T-cell (primary cell): ENCODE measurements around the gene OCA2. TPM values are rescaled to one million over a fixed set of nuclear protein-coding genes. Genes with fewer than 3 reads are reported as not detected.

ENCODE experiments used
- ATAC-seq, 4 experiments: fragments of 200-7000 bp in 3 of 4; fragments of 150-1000 bp in 1 of 4; cut with Tn5 transposase; replicated peaks in 1 of 4; 1 replicate in 3 of 4; 2 replicates in 1 of 4; pipeline ENCODE4 v1.10.0; 2021; ENCODE audit warnings: moderate library complexity in 3 of 4, mild to moderate bottlenecking in 2 of 4, moderate number of reproducible peaks in 1 of 4
- CTCF ChIA-PET, 2 donors: fragments of 300-600 bp; sonication (Branson Sonifier 250); formaldehyde crosslinking; loops; one replicate each; lab custom pipeline; 2022; ENCODE audit warnings: antibody characterized with exemption in 2 of 2; lab: Charles Lee
- POLR2A ChIA-PET, 2 donors: fragments of 300-600 bp; sonication (Branson Sonifier 250); formaldehyde crosslinking; loops; one replicate each; lab custom pipeline; 2022; ENCODE audit warnings: antibody characterized with exemption in 2 of 2; lab: Charles Lee
- DNase-seq, 35 experiments: peaks; one replicate each; pipeline versions ENCODE4 v3.0.0 to v3.0.0-alpha.2; 2013 to 2023
- H3K27ac ChIP-seq: one replicate; pipeline ENCODE4 v1.5.1; 2013; ENCODE audit warnings: low read length
- H3K27me3 ChIP-seq, 2 experiments: replicated peaks in 1 of 2; 1 replicate in 1 of 2; 2 replicates in 1 of 2; pipeline versions ENCODE4 v1.6.1 to v1.7.0; 2013; ENCODE audit warnings: low read length in 1 of 2, mixed read lengths in 1 of 2; ENCODE audit not compliant: control insufficient read depth in 2 of 2, insufficient read depth in 2 of 2; ENCODE audit errors: extremely low read depth in 1 of 2
- H3K36me3 ChIP-seq, 2 donors: 1 replicate in 1 of 2; 2 replicates in 1 of 2; pipeline versions ENCODE4 v1.6.1 to v1.7.0; 2013; ENCODE audit warnings: low read length in 1 of 2; ENCODE audit not compliant: control insufficient read depth in 2 of 2, insufficient read depth in 1 of 2; ENCODE audit errors: extremely low read depth in 1 of 2
- H3K4me1 ChIP-seq, 2 experiments: 1 replicate in 1 of 2; 2 replicates in 1 of 2; pipeline versions ENCODE4 v1.6.1 to v1.7.0; 2013; ENCODE audit warnings: low read length in 2 of 2, mixed read lengths in 1 of 2; ENCODE audit not compliant: insufficient read depth in 2 of 2, control insufficient read depth in 1 of 2; ENCODE audit errors: extremely low read depth in 1 of 2
- H3K4me3 ChIP-seq, 2 donors: 1 replicate in 1 of 2; 2 replicates in 1 of 2; pipeline versions ENCODE4 v1.5.1 to v1.7.0; 2013; ENCODE audit warnings: mild to moderate bottlenecking in 2 of 2, low read length in 1 of 2, moderate library complexity in 1 of 2; ENCODE audit not compliant: control insufficient read depth in 1 of 2; ENCODE audit errors: extremely low read depth in 1 of 2
- H3K9me3 ChIP-seq: 2 replicates; pipeline ENCODE4 v1.7.0; 2013
- H3K27ac Mint-ChIP-seq, 2 donors: one replicate each; pipeline ENCODE4 v1.8.0; 2020 to 2021; ENCODE audit warnings: mild to moderate bottlenecking in 2 of 2, mixed read lengths in 2 of 2
- H3K27me3 Mint-ChIP-seq, 2 donors: one replicate each; pipeline ENCODE4 v1.8.0; 2021 to 2022; ENCODE audit warnings: mixed read lengths in 2 of 2
- H3K36me3 Mint-ChIP-seq: one replicate; pipeline ENCODE4 v1.8.0; 2021; ENCODE audit warnings: mixed read lengths
- H3K4me1 Mint-ChIP-seq, 3 donors: one replicate each; pipeline ENCODE4 v1.8.0; 2020 to 2022; ENCODE audit warnings: mixed read lengths in 3 of 3, mild to moderate bottlenecking in 1 of 3
- H3K4me3 Mint-ChIP-seq, 3 donors: one replicate each; pipeline ENCODE4 v1.8.0; 2020 to 2022; ENCODE audit warnings: mild to moderate bottlenecking in 3 of 3, mixed read lengths in 3 of 3, moderate library complexity in 3 of 3
- H3K9me3 Mint-ChIP-seq, 3 donors: one replicate each; pipeline ENCODE4 v1.8.0; 2020 to 2022; ENCODE audit warnings: mixed read lengths in 3 of 3
- WGBS: methylation state at CpG from one replicate; pipeline ENCODE4 v1.1.5; 2013; ENCODE audit warnings: missing lambda C conversion rate; ENCODE audit not compliant: insufficient coverage; 5-methylcytosine and 5-hydroxymethylcytosine counted together
- total RNA-seq, 35 experiments: library from RNA in 6 of 35; stranded (reverse) in 6 of 35; fragments of 120-200 nt in 1 of 35; gene quantifications; one replicate each; pipeline versions ENCODE4 v1.2.1 to v1.2.4 and lab custom pipeline; 2013 to 2026

The OCA2 gene
- total RNA-seq, 5 donors from 2014 or later (not counting 1 experiment from before 2014, with no cell fraction given), result 0.19 to 0.67 TPM; not detected in 3

DNA sequence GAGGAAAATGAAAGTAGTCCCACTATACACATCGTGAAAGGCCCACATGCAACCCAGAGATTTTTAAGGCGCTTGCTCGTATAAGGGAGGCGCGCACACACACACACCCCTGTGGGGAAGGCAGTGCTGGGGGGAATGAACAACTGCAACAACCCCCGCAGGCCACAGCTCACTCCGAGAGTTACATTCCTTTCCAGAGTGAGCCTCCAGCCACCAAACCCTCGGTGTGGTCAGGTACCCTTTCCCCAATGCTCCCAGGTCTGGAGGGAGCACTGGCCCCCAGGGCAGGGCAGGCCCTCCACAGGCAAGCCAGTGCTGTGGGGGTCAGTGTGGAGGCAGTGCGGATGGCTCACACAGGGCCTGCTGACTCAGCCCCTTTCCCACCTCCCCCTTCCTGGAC, 115.6 kb downstream of the OCA2 start:
- H3K4me1 ChIP-seq, result no peaks in the 10 kb centered on the region
- H3K36me3 Mint-ChIP-seq, result no peaks in the 10 kb centered on the region

GRCh38 chr15:27977696-27978095, 121.4 kb downstream of the OCA2 start:
- DNase-seq (no peak), ATAC-seq (no peak)
- ChIA-PET POLR2A (no interaction called here), CTCF (no interaction called here)
- Mint-ChIP-seq H3K27me3 (peaks cover 0 to 2% of the 10 kb centered on the region in 2 donors), H3K4me1 (no peaks in the 10 kb centered on the region), H3K9me3 (peaks cover 0 to 6% (median 0%) of the 10 kb centered on the region in 3 donors), H3K27ac (no peak overlapping the region), H3K4me3 (no peak overlapping the region), H3K36me3 (no peaks in the 10 kb centered on the region)
- no peaks in the 10 kb centered on the region for H3K9me3 ChIP-seq
- no peak overlapping the region for H3K27ac ChIP-seq
- peaks cover 0 to 2% of the 10 kb centered on the region in 2 experiments for H3K27me3 ChIP-seq
- WGBS, result 80% methylated on average over 1 of the region's 4 CpGs
- H3K36me3 ChIP-seq, result no peaks in the 10 kb centered on the region
- H3K4me1 ChIP-seq, result no peaks in the 10 kb centered on the region
- H3K4me3 ChIP-seq, result no peak overlapping the region

More for the DNA sequence above, 115.6 kb downstream of the OCA2 start:
- 100% methylated on average over 2 of the region's 9 CpGs for WGBS
- Histone ChIP-seq H3K36me3 (no peaks in the 10 kb centered on the region), H3K4me3 (no peak overlapping the region), H3K27me3 (peaks cover 0 to 14% of the 10 kb centered on the region in 2 experiments), H3K9me3 (no peaks in the 10 kb centered on the region), H3K27ac (no peak overlapping the region)
- DNase-seq (no peak), ATAC-seq (no peak)
- H3K4me3 Mint-ChIP-seq, result no peak overlapping the region
- H3K27ac Mint-ChIP-seq, result no peak overlapping the region
- peaks cover 0 to 5% of the 10 kb centered on the region in 2 donors for H3K27me3 Mint-ChIP-seq
- POLR2A ChIA-PET, result no interaction called here
- no peaks in the 10 kb centered on the region for H3K9me3 Mint-ChIP-seq
- no peaks in the 10 kb centered on the region for H3K4me1 Mint-ChIP-seq
- CTCF ChIA-PET, result no interaction called here

DNA sequence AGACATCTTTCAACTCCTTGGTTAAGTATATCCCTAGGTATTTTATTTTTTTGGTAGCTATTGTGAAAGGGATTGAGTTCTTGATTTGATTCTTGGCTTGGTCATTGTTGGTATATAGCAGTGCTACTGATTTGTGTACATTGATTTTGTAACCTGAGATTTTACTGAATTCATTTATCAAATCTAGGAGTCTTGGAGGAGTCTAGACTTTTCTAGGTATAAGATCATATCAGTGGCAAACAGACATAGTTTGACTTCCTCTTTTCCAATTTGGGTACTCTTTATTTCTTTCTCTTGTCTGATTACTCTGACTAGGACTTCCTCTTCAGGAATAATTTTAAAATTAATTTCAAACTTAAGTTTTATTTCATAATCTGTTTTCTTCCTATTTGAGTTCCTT, 125.2 kb downstream of the OCA2 start:
- ATAC-seq (no peak), DNase-seq (no peak)
- Histone ChIP-seq H3K4me3 (no peak overlapping the region), H3K27me3 (no peaks in the 10 kb centered on the region), H3K27ac (no peak overlapping the region), H3K36me3 (no peaks in the 10 kb centered on the region), H3K9me3 (no peaks in the 10 kb centered on the region), H3K4me1 (no peaks in the 10 kb centered on the region)
- no peaks in the 10 kb centered on the region for H3K4me1 Mint-ChIP-seq
- H3K27ac Mint-ChIP-seq, result no peak overlapping the region
- H3K27me3 Mint-ChIP-seq, result no peaks in the 10 kb centered on the region
- no peak overlapping the region for H3K4me3 Mint-ChIP-seq
- CTCF ChIA-PET, result no interaction called here
- H3K36me3 Mint-ChIP-seq, result no peaks in the 10 kb centered on the region
- peaks cover 0 to 20% (median 6%) of the 10 kb centered on the region in 3 donors for H3K9me3 Mint-ChIP-seq
- POLR2A ChIA-PET, result no interaction called here

DNA sequence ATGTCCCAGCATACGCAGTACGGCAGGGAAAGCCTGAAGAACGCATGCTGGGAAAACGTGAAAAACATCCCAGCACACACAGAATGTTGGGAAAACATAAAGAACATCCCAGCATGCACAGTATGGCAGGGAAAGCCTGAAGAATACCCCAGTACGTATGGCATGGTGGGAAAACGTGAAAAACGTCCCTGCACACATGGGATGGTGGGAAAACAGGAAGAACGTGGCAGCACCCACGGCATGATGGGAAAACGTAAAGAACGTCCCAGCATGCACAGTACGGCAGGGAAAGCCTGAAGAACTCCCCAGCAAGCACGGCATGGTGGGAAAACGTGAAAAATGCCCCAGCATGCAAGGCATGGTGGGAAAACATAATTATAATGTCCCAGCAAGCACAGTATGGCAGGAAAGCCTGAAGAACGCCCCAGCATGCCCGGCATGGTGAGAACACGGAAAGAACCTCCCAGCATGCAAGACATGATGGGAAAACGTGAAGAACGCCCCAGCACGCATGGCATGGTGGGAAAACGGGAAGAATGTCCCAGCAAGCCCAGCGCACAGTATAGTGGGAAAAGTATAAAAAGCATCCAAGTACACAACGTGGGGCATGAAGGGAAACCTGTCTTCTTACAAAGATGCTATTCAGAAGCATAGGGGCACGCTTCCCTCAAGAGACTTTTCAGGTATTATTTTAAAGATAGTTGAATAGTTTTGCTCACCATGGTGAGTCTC, 128.3 kb downstream of the OCA2 start:
- ChIA-PET CTCF (no interaction called here), POLR2A (no interaction called here)
- H3K36me3 Mint-ChIP-seq, result no peaks in the 10 kb centered on the region
- Histone ChIP-seq H3K4me1 (no peaks in the 10 kb centered on the region), H3K27ac (no peak overlapping the region), H3K27me3 (no peaks in the 10 kb centered on the region), H3K9me3 (no peaks in the 10 kb centered on the region), H3K4me3 (no peak overlapping the region), H3K36me3 (no peaks in the 10 kb centered on the region)
- no peak for ATAC-seq
- WGBS, result 85% methylated on average over 17 of the region's 24 CpGs
- no peaks in the 10 kb centered on the region for H3K27me3 Mint-ChIP-seq
- H3K4me3 Mint-ChIP-seq, result no peak overlapping the region
- no peak for DNase-seq
- no peak overlapping the region for H3K27ac Mint-ChIP-seq
- H3K4me1 Mint-ChIP-seq, result no peaks in the 10 kb centered on the region
- H3K9me3 Mint-ChIP-seq, result peaks cover 0 to 20% (median 3%) of the 10 kb centered on the region in 3 donors

DNA sequence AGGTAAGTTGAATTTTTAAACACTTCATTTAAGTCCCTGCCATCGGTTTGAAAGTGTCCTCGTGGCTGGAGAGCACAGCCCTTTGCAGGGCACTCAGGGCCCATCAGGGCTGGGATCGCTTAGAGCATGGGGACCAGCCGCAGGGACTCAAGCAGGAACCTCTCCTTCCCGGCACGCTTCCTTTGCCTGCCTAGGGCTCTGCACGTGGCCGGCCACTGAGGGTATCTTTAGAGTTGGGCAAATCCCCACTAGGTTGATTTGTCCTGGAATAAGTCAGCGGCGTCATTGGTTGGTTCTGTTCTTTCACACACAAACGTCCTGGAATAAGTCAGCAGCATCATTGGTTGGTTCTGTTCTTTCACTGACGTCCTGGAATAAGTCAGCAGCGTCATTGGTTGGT, 131.6 kb downstream of the OCA2 start:
- CTCF ChIA-PET, result no interaction called here
- WGBS, result 81% methylated on average over 9 of the region's 13 CpGs
- no peaks in the 10 kb centered on the region for H3K36me3 Mint-ChIP-seq

GRCh38 chr15:27965546-27965945, 133.6 kb downstream of the OCA2 start:
- no peaks in the 10 kb centered on the region for H3K27me3 Mint-ChIP-seq
- no peak for DNase-seq
- H3K4me1 Mint-ChIP-seq, result no peaks in the 10 kb centered on the region

More for the DNA sequence above, 131.6 kb downstream of the OCA2 start:
- Histone ChIP-seq H3K4me3 (no peak overlapping the region), H3K36me3 (no peaks in the 10 kb centered on the region), H3K27me3 (peaks cover 0 to 4% of the 10 kb centered on the region in 2 experiments), H3K27ac (no peak overlapping the region), H3K9me3 (no peaks in the 10 kb centered on the region), H3K4me1 (no peaks in the 10 kb centered on the region)
- DNase-seq (no peak), ATAC-seq (no peak)
- Mint-ChIP-seq H3K27ac (no peak overlapping the region), H3K4me1 (no peaks in the 10 kb centered on the region), H3K4me3 (no peak overlapping the region), H3K27me3 (no peaks in the 10 kb centered on the region), H3K9me3 (peaks cover 0 to 20% (median 0%) of the 10 kb centered on the region in 3 donors)
- POLR2A ChIA-PET, result no interaction called here

More at GRCh38 chr15:27965546-27965945, 133.6 kb downstream of the OCA2 start:
- no peak for ATAC-seq
- H3K27ac Mint-ChIP-seq, result no peak overlapping the region
- H3K4me1 ChIP-seq, result no peaks in the 10 kb centered on the region
- H3K4me3 ChIP-seq, result no peak overlapping the region
- no peak overlapping the region for H3K4me3 Mint-ChIP-seq
- H3K27ac ChIP-seq, result no peak overlapping the region
- H3K9me3 ChIP-seq, result no peaks in the 10 kb centered on the region
- peaks cover 0 to 9% (median 2%) of the 10 kb centered on the region in 3 donors for H3K9me3 Mint-ChIP-seq
- ChIA-PET POLR2A (no interaction called here), CTCF (no interaction called here)
- 80% methylated on average over 4 of the region's 6 CpGs for WGBS
- H3K27me3 ChIP-seq, result peaks cover 0 to 4% of the 10 kb centered on the region in 2 experiments
- H3K36me3 ChIP-seq, result no peaks in the 10 kb centered on the region
- H3K36me3 Mint-ChIP-seq, result no peaks in the 10 kb centered on the region
